ENCODE data around the gene RAP1GAP2. TPM values are rescaled to one million over a fixed set of nuclear protein-coding genes. Genes with fewer than 3 reads are reported as not detected.

Gene RAP1GAP2
- polyA plus RNA-seq, 1 of the 3 experiments (the other 2 are of a cell fraction) = 22.0 TPM

DNA sequence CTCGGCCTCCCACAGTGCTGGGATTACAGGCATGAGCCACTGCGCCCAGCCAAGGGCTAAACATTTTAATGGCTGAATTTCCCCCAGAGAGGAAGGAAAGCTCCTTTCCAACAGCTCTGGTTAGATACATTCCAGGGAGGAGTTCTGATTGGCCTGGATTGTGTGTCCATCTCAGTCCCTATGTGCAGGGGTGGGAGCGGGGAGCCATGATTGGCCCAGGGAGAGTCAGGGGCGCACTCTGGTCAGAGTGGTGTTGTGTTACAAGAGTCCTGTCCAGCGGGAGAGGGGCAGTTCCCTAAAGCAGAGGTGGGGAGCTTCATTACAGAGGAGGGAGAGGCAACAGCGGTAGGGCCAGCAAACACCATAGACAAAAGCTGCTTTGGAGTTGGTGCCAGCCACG, 75.0 kb downstream of the RAP1GAP2 start:
- Histone ChIP-seq H3K27me3 (ENCODE audit: insufficient read depth) (no peaks in the 10 kb centered on the region), H3F3A (replicated peaks; ENCODE audit: insufficient read depth) (no peaks in the 10 kb centered on the region), H3K9ac (no peak overlapping the region), H3K9me2 (no peaks in the 10 kb centered on the region), H3K9me3 (no peaks in the 10 kb centered on the region), H3K79me2 (ENCODE audit: insufficient read depth) (peaks cover 91% of the 10 kb centered on the region), H3K36me3 (replicated peaks in 1 of 2; ENCODE audit: control insufficient read depth in 1 of 2, insufficient read depth in 2 of 2, low read length in 1 of 2) (no peaks in the 10 kb centered on the region), H3K27ac (ENCODE audit: low read depth in 2 of 2, low read length in 1 of 2) (no peak overlapping the region), H2AFZ (ENCODE audit: low read depth) (no peak overlapping the region), H3K4me2 (no peak overlapping the region), H4K20me1 (ENCODE audit: insufficient read depth) (peaks cover 21% of the 10 kb centered on the region), H3K4me3 (ENCODE audit: low read depth in 2 of 2, low read length in 1 of 2) (no peak overlapping the region), H3K4me1 (ENCODE audit: control insufficient read depth in 1 of 2, insufficient read depth in 2 of 2, low read depth in 1 of 2, low read length in 1 of 2) (peaks cover 12% of the 10 kb centered on the region in 2 experiments; a peak in 2 of 4 replicates)
- no peak for TF ChIP-seq TCF12 (IDR thresholded peaks at IDR 0.05)
- no peak for TF ChIP-seq EP300 (IDR thresholded peaks at IDR 0.05; ENCODE audit: borderline replicate concordance in 1 of 2, low read depth in 1 of 2, low read length in 1 of 2)
- TF ChIP-seq, protein P1, sequence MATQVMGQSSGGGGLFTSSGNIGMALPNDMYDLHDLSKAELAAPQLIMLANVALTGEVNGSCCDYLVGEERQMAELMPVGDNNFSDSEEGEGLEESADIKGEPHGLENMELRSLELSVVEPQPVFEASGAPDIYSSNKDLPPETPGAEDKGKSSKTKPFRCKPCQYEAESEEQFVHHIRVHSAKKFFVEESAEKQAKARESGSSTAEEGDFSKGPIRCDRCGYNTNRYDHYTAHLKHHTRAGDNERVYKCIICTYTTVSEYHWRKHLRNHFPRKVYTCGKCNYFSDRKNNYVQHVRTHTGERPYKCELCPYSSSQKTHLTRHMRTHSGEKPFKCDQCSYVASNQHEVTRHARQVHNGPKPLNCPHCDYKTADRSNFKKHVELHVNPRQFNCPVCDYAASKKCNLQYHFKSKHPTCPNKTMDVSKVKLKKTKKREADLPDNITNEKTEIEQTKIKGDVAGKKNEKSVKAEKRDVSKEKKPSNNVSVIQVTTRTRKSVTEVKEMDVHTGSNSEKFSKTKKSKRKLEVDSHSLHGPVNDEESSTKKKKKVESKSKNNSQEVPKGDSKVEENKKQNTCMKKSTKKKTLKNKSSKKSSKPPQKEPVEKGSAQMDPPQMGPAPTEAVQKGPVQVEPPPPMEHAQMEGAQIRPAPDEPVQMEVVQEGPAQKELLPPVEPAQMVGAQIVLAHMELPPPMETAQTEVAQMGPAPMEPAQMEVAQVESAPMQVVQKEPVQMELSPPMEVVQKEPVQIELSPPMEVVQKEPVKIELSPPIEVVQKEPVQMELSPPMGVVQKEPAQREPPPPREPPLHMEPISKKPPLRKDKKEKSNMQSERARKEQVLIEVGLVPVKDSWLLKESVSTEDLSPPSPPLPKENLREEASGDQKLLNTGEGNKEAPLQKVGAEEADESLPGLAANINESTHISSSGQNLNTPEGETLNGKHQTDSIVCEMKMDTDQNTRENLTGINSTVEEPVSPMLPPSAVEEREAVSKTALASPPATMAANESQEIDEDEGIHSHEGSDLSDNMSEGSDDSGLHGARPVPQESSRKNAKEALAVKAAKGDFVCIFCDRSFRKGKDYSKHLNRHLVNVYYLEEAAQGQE (IDR thresholded peaks at IDR 0.05; ENCODE audit: low read depth, low read length) = no peak
- no peak for TF ChIP-seq GABPA (IDR thresholded peaks at IDR 0.05; ENCODE audit: low read depth)
- TF ChIP-seq, protein P2, sequence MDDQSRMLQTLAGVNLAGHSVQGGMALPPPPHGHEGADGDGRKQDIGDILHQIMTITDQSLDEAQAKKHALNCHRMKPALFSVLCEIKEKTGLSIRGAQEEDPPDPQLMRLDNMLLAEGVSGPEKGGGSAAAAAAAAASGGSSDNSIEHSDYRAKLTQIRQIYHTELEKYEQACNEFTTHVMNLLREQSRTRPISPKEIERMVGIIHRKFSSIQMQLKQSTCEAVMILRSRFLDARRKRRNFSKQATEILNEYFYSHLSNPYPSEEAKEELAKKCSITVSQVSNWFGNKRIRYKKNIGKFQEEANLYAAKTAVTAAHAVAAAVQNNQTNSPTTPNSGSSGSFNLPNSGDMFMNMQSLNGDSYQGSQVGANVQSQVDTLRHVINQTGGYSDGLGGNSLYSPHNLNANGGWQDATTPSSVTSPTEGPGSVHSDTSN (IDR thresholded peaks at IDR 0.05) = no peak
- TF ChIP-seq POLR2AphosphoS5 (IDR thresholded peaks at IDR 0.05; ENCODE audit: low read depth, low read length) = no peak
- TF ChIP-seq TAF1 (IDR thresholded peaks at IDR 0.05; ENCODE audit: borderline replicate concordance, low read depth, low read length) = no peak
- TF ChIP-seq, protein P3, sequence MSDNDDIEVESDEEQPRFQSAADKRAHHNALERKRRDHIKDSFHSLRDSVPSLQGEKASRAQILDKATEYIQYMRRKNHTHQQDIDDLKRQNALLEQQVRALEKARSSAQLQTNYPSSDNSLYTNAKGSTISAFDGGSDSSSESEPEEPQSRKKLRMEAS (IDR thresholded peaks at IDR 0.05; ENCODE audit: low read depth) = no peak
- no peak for TF ChIP-seq ELF1 (IDR thresholded peaks at IDR 0.05)
- no peak for TF ChIP-seq SIN3A (IDR thresholded peaks at IDR 0.05; ENCODE audit: borderline replicate concordance, low read depth, low read length)
- TF ChIP-seq FOXJ3 (CRISPR knock-in tag; IDR thresholded peaks at IDR 0.05) = no peak
- no peak for TF ChIP-seq YY1 (IDR thresholded peaks at IDR 0.05; ENCODE audit: low read depth)
- POLR2A ChIA-PET = no interaction called here
- CTCF ChIA-PET = interaction anchor here (1.0 to 1.2 kb wide), 2 partner anchors 9 to 142 kb away, joined by 3 read pairs; no protein-coding TSS in a partner anchor
- DNase-seq = no peak
- 88% methylated on average over 6 of the region's 7 CpGs for WGBS (ENCODE audit: low lambda C conversion rate)

DNA sequence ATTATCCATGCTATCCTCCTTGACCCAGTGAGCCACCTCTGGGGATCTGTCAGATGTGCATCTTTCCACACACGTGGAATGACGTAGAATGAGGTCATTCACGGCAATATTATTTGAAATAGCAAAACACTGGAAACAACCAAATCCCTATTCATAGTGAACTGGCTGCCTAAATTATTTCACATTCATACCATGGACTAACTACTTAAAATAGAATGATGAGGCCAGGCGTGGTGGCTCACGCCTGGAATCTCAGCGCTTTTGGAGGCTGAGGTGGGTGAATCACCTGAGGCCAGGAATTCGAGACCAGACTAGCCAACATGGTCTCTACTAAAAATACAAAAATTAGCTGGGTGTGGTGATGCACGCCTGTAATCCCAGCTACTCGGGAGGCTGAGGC, 75.5 kb downstream of the RAP1GAP2 start:
- 86% methylated on average over 9 of the region's 9 CpGs for WGBS (ENCODE audit: low lambda C conversion rate)
- no peaks in the 10 kb centered on the region for H3K9me2 ChIP-seq
- H3K36me3 ChIP-seq (replicated peaks in 1 of 2; ENCODE audit: control insufficient read depth in 1 of 2, insufficient read depth in 2 of 2, low read length in 1 of 2) = no peaks in the 10 kb centered on the region
- no peaks in the 10 kb centered on the region for H3K9me3 ChIP-seq
- peaks cover 92% of the 10 kb centered on the region for H3K79me2 ChIP-seq (ENCODE audit: insufficient read depth)
- peaks cover 12% of the 10 kb centered on the region in 2 experiments; a peak in 2 of 4 replicates for H3K4me1 ChIP-seq (ENCODE audit: control insufficient read depth in 1 of 2, insufficient read depth in 2 of 2, low read depth in 1 of 2, low read length in 1 of 2)
- CTCF ChIA-PET = interaction anchor here (1.0 to 1.6 kb wide), 3 partner anchors 10 to 141 kb away, joined by 3 read pairs; no protein-coding TSS in a partner anchor
- H3K27ac ChIP-seq (ENCODE audit: low read depth in 2 of 2, low read length in 1 of 2) = no peak overlapping the region
- no peaks in the 10 kb centered on the region for H3K27me3 ChIP-seq (ENCODE audit: insufficient read depth)
- H3K4me2 ChIP-seq = no peak overlapping the region
- POLR2A ChIA-PET = interaction anchor here (0.7 kb wide), 1 partner anchor 66 kb away, joined by 4 read pairs; no protein-coding TSS in a partner anchor
- H3K9ac ChIP-seq = no peak overlapping the region
- H2AFZ ChIP-seq (ENCODE audit: low read depth) = no peak overlapping the region
- H3K4me3 ChIP-seq (ENCODE audit: low read depth in 2 of 2, low read length in 1 of 2) = no peak overlapping the region
- peaks cover 21% of the 10 kb centered on the region for H4K20me1 ChIP-seq (ENCODE audit: insufficient read depth)
- DNase-seq = no peak
- H3F3A ChIP-seq (replicated peaks; ENCODE audit: insufficient read depth) = no peaks in the 10 kb centered on the region
- TF ChIP-seq ELF1 (IDR thresholded peaks at IDR 0.05) = no peak
- TF ChIP-seq TAF1 (IDR thresholded peaks at IDR 0.05; ENCODE audit: borderline replicate concordance, low read depth, low read length) = no peak
- TF ChIP-seq FOXM1 (IDR thresholded peaks at IDR 0.05; ENCODE audit: low read depth) = no peak
- TF ChIP-seq, protein P4, sequence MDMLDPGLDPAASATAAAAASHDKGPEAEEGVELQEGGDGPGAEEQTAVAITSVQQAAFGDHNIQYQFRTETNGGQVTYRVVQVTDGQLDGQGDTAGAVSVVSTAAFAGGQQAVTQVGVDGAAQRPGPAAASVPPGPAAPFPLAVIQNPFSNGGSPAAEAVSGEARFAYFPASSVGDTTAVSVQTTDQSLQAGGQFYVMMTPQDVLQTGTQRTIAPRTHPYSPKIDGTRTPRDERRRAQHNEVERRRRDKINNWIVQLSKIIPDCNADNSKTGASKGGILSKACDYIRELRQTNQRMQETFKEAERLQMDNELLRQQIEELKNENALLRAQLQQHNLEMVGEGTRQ (IDR thresholded peaks at IDR 0.05; ENCODE audit: borderline replicate concordance, low read depth, low read length) = no peak
- no peak for TF ChIP-seq FOXJ3 (CRISPR knock-in tag; IDR thresholded peaks at IDR 0.05)
- no peak for TF ChIP-seq RFX5 (IDR thresholded peaks at IDR 0.05; ENCODE audit: low read length)
- no peak for TF ChIP-seq FOSL2 (IDR thresholded peaks at IDR 0.05; ENCODE audit: borderline replicate concordance, low read depth)
- no peak for TF ChIP-seq TEAD4 (IDR thresholded peaks at IDR 0.05; ENCODE audit: borderline replicate concordance, insufficient read depth)
- TF ChIP-seq CHD2 (IDR thresholded peaks at IDR 0.05; ENCODE audit: low read length, partially characterized antibody) = no peak
- TF ChIP-seq, protein P5, sequence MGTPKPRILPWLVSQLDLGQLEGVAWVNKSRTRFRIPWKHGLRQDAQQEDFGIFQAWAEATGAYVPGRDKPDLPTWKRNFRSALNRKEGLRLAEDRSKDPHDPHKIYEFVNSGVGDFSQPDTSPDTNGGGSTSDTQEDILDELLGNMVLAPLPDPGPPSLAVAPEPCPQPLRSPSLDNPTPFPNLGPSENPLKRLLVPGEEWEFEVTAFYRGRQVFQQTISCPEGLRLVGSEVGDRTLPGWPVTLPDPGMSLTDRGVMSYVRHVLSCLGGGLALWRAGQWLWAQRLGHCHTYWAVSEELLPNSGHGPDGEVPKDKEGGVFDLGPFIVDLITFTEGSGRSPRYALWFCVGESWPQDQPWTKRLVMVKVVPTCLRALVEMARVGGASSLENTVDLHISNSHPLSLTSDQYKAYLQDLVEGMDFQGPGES (IDR thresholded peaks at IDR 0.05; ENCODE audit: low read depth, low read length) = no peak
- no peak for TF ChIP-seq TCF12 (IDR thresholded peaks at IDR 0.05)
- TF ChIP-seq JUND (IDR thresholded peaks at IDR 0.05) = no peak

Data from SK-N-SH (cell line).